SH-SY5Y (cell line): ENCODE data around the gene TBC1D14.

ENCODE experiments used
- GATA2 ChIP-seq: IDR thresholded peaks from 2 replicates; pipeline ENCODE4 v1.6.1; 2011; ENCODE audit warnings: mild to moderate bottlenecking, low read depth, low read length
- GATA3 ChIP-seq: IDR thresholded peaks from 2 replicates; pipeline ENCODE4 v1.6.1; 2011; ENCODE audit warnings: low read depth, mild to moderate bottlenecking, low read length, moderate library complexity

DNA sequence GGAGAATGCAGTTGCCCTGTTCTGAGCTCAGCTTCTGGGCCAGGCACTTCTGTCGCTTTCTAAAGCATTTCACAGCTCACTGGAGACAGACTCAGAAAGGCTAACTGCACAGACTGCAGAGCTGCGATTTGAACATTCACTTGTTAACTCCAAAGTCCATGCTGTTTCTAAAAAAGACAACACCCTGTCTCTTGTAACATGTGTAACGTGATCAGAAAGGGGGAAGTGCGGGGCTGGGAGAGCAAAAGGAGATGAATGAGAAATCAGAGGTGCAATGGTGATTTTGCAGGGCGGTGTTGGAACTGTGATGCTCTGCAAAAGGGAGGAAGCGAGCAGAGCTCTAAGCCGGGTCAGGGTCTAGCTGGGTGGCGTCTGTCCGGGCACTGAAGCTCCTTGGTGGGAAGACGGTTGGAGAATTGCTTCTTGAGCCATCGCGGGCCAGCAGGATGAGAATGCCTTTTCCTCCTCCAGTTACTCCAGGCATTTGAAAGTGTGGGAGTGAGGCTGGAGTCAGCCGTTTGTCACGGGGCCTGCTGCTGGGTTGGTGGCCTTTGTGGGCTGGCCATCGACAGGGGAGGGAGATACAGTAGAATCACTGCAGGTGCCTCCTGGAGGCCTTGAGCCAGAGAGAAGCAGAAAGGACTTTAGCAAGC is 20.3 kb downstream of the TBC1D14 start:
- TF ChIP-seq GATA2 (no peak), GATA3 (no peak)
